ENCODE measurements around the gene MAZ.

DNA sequence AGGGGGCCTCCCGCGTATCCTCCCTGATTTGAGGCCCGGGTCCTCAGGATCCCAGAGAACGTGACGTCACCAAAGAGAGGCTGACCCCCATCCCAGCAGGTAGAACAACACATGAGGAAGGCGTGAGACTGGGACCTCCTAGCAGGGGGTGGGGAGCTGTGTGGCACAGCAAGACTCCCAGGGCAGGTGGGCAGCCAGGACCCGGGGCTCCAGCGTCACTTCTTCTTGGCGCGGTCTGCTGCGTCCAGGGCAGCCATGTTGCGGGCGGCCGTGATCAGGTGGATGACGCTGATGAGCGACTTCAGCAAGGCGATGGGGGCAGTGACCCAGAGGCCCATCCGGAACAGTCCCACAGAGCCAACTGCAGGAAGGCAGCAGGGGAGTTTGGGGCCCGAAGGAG, 52.6 kb downstream of the MAZ start:
- TF ChIP-seq FOSL1 (IDR thresholded peaks at IDR 0.05; ENCODE audit: insufficient read depth, low read depth, low read length) (no peak), SIN3A (conservative IDR thresholded peaks at IDR 0.05 in 1 of 2, IDR thresholded peaks at IDR 0.05 in 1 of 2; ENCODE audit: low read depth in 1 of 2, low read length in 2 of 2) (no peak), SRF (IDR thresholded peaks at IDR 0.05; ENCODE audit: low read depth, low read length) (no peak), BCL11A (IDR thresholded peaks at IDR 0.05; ENCODE audit: low read depth in 2 of 2, low read length in 2 of 2) (no peak), SUZ12 (IDR thresholded peaks at IDR 0.05; ENCODE audit: low read length) (no peak), EP300 (IDR thresholded peaks at IDR 0.05; ENCODE audit: borderline replicate concordance in 1 of 2, low read depth in 2 of 2, low read length in 2 of 2) (no peak), RXRA (IDR thresholded peaks at IDR 0.05; ENCODE audit: insufficient read depth, low read depth, low read length) (no peak), TCF12 (IDR thresholded peaks at IDR 0.05; ENCODE audit: low read depth, low read length) (no peak)
- TF ChIP-seq, protein P1, sequence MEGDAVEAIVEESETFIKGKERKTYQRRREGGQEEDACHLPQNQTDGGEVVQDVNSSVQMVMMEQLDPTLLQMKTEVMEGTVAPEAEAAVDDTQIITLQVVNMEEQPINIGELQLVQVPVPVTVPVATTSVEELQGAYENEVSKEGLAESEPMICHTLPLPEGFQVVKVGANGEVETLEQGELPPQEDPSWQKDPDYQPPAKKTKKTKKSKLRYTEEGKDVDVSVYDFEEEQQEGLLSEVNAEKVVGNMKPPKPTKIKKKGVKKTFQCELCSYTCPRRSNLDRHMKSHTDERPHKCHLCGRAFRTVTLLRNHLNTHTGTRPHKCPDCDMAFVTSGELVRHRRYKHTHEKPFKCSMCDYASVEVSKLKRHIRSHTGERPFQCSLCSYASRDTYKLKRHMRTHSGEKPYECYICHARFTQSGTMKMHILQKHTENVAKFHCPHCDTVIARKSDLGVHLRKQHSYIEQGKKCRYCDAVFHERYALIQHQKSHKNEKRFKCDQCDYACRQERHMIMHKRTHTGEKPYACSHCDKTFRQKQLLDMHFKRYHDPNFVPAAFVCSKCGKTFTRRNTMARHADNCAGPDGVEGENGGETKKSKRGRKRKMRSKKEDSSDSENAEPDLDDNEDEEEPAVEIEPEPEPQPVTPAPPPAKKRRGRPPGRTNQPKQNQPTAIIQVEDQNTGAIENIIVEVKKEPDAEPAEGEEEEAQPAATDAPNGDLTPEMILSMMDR (IDR thresholded peaks at IDR 0.05; ENCODE audit: control extremely low read depth in 1 of 3, insufficient read depth in 1 of 3, low read depth in 1 of 3, low read length in 3 of 3): no peak
- TF ChIP-seq, protein P2, sequence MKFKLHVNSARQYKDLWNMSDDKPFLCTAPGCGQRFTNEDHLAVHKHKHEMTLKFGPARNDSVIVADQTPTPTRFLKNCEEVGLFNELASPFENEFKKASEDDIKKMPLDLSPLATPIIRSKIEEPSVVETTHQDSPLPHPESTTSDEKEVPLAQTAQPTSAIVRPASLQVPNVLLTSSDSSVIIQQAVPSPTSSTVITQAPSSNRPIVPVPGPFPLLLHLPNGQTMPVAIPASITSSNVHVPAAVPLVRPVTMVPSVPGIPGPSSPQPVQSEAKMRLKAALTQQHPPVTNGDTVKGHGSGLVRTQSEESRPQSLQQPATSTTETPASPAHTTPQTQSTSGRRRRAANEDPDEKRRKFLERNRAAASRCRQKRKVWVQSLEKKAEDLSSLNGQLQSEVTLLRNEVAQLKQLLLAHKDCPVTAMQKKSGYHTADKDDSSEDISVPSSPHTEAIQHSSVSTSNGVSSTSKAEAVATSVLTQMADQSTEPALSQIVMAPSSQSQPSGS (IDR thresholded peaks at IDR 0.05; ENCODE audit: low read length): no peak

Data from H1 (cell line).